MM.1S (cell line): ENCODE data around the gene YOD1.

ENCODE experiments used
- DNase-seq: peaks from one replicate; pipeline ENCODE4 v3.0.0-alpha.2; 2015
- H2AFZ ChIP-seq: fragments of 300-600 bp; sonication (generic); 2 replicates; pipeline ENCODE4 v1.6.0; 2016; ENCODE audit warnings: antibody characterized with exemption, low read length
- H3F3A ChIP-seq: fragments of 300-600 bp; sonication (generic); 2 replicates; pipeline ENCODE4 v1.6.1; 2016; ENCODE audit warnings: mild to moderate bottlenecking, antibody characterized with exemption, low read length, moderate library complexity, mixed read lengths; ENCODE audit not compliant: insufficient read depth
- H3K27ac ChIP-seq: fragments of 300-600 bp; sonication (generic); 2 replicates; pipeline ENCODE4 v1.5.1; 2016; ENCODE audit warnings: mild to moderate bottlenecking, low read length
- H3K27me3 ChIP-seq: fragments of 300-600 bp; sonication (generic); replicated peaks from 2 replicates; pipeline ENCODE4 v1.6.0; 2016; ENCODE audit warnings: low read length; ENCODE audit not compliant: insufficient read depth
- H3K36me3 ChIP-seq: fragments of 300-600 bp; sonication (generic); replicated peaks from 2 replicates; pipeline ENCODE4 v1.6.1; 2016; ENCODE audit warnings: mild to moderate bottlenecking, low read length, mixed read lengths; ENCODE audit not compliant: insufficient read depth
- H3K4me1 ChIP-seq: fragments of 300-600 bp; sonication (generic); 2 replicates; pipeline ENCODE4 v1.6.1; 2016; ENCODE audit warnings: low read length, mixed read lengths
- H3K4me2 ChIP-seq: fragments of 300-600 bp; sonication (generic); 2 replicates; pipeline ENCODE4 v1.6.0; 2016; ENCODE audit warnings: low read depth, low read length
- H3K4me3 ChIP-seq: fragments of 300-600 bp; sonication (generic); 2 replicates; pipeline ENCODE4 v1.5.1; 2016; ENCODE audit warnings: low read length, mixed read lengths
- H3K79me2 ChIP-seq: fragments of 300-600 bp; sonication (generic); 2 replicates; pipeline ENCODE4 v1.6.1; 2016; ENCODE audit warnings: mixed run types, low read length, mixed read lengths
- H3K9ac ChIP-seq: fragments of 300-600 bp; sonication (generic); 2 replicates; pipeline ENCODE4 v1.6.1; 2016; ENCODE audit warnings: low read length, mixed read lengths
- H3K9me2 ChIP-seq: fragments of 300-600 bp; sonication (generic); replicated peaks from 2 replicates; pipeline ENCODE4 v1.6.1; 2016; ENCODE audit warnings: mild to moderate bottlenecking, low read length, mixed read lengths; ENCODE audit not compliant: insufficient read depth
- H3K9me3 ChIP-seq: fragments of 300-600 bp; sonication (generic); replicated peaks from 2 replicates; pipeline ENCODE4 v1.6.1; 2016; ENCODE audit warnings: mild to moderate bottlenecking, low read length, mixed read lengths; ENCODE audit not compliant: insufficient read depth
- H4K20me1 ChIP-seq: fragments of 300-600 bp; sonication (generic); 2 replicates; pipeline ENCODE4 v1.6.1; 2016; ENCODE audit warnings: mild to moderate bottlenecking, low read length, moderate library complexity, mixed read lengths; ENCODE audit not compliant: insufficient read depth
- CTCF ChIP-seq: fragments of 300-600 bp; sonication (generic); IDR thresholded peaks from 2 replicates; pipeline ENCODE4 v1.5.1; 2016; ENCODE audit warnings: antibody characterized with exemption, low read length, mixed read lengths
- EZH2 ChIP-seq: fragments of 300-600 bp; sonication (generic); optimal IDR thresholded peaks from 2 replicates; pipeline ENCODE3; 2017; ENCODE audit warnings: low read depth, mild to moderate bottlenecking, antibody characterized with exemption, low read length, mixed read lengths
- EZH2phosphoT487 ChIP-seq: fragments of 300-600 bp; sonication (generic); IDR thresholded peaks from 2 replicates; pipeline ENCODE4 v1.6.1; 2018; ENCODE audit warnings: antibody characterized with exemption, low read length

Gene YOD1

GRCh38 chr1:206998816-206999215, 52.2 kb downstream of the YOD1 start:
- Histone ChIP-seq H3K4me3 (no peak overlapping the region), H4K20me1 (no peaks in the 10 kb centered on the region), H3F3A (no peaks in the 10 kb centered on the region), H3K4me1 (peaks cover 6% of the 10 kb centered on the region), H3K9me3 (no peaks in the 10 kb centered on the region), H2AFZ (no peak overlapping the region), H3K9me2 (no peaks in the 10 kb centered on the region), H3K36me3 (no peaks in the 10 kb centered on the region), H3K79me2 (no peaks in the 10 kb centered on the region), H3K27me3 (no peaks in the 10 kb centered on the region), H3K27ac (no peak overlapping the region), H3K9ac (no peak overlapping the region), H3K4me2 (no peak overlapping the region)
- TF ChIP-seq EZH2: no peak
- no peak for TF ChIP-seq CTCF
- TF ChIP-seq EZH2phosphoT487: no peak
- DNase-seq: no peak
